COLO829 (cell line): ENCODE data around the gene CFH.
"Not testable (repeated sequence)": the region's sequence is repeated elsewhere in the genome, so short reads cannot be mapped to it uniquely, and the experiment has no call there.

Experiments
- DNase-seq: peaks from one replicate; pipeline ENCODE4 v3.0.0; 2012; ENCODE audit warnings: low spot score

The CFH gene

GRCh38 chr1:196769823-196770222, 118.0 kb downstream of the CFH start:
- not testable (repeated sequence) for DNase-seq

- no peak for DNase-seq
These were observed 121.9 kb downstream of the CFH start for GRCh38 chr1:196773713-196774112.

GRCh38 chr1:196774175-196774574, 122.3 kb downstream of the CFH start:
- no peak for DNase-seq

- no peak for DNase-seq
These were observed 122.8 kb downstream of the CFH start, which contains the start of gene CFHR3 for GRCh38 chr1:196774603-196775002. Gene CFHR3, plus strand, starts transcription at chr1:196774840. Its CDS starts 47 bp downstream, at chr1:196774887.

- no peak for DNase-seq
These were observed 125.8 kb downstream of the CFH start for GRCh38 chr1:196777603-196778002.

GRCh38 chr1:196779093-196779492, 127.2 kb downstream of the CFH start:
- no peak for DNase-seq

GRCh38 chr1:196791252-196791651, 139.4 kb downstream of the CFH start:
- not testable (repeated sequence) for DNase-seq

- not testable (repeated sequence) for DNase-seq
These were observed 142.3 kb downstream of the CFH start for GRCh38 chr1:196794103-196794502.
